ENCODE results near the gene COA6. TPM values are rescaled to one million over a fixed set of nuclear protein-coding genes. Genes with fewer than 3 reads are reported as not detected.

COA6 gene
- total RNA-seq, 3 donors from 2014 or later (not counting 1 experiment from before 2014, with no cell fraction given) = 8.9 to 11.8 (median 11.6) TPM

DNA sequence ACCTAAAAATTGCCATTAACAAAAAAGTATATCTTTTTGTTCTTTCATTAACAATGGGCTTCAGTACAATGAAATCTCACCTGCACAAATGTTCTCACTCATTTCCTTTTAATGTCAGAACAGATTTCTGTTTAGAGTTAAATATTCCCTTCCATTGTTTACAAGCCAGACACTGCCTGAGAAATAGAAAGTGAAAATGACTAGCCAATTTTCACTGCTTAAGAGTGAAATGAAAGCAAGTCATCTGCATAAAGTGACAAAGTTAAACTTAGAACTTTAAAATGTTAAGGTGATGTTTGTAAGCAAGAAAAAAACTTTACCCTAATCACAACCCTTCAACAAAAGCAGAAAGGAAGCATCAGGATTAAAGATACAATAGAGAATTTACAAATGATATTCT lies 27.5 kb downstream of the COA6 start:
- intact Hi-C loops (cut with micrococcal nuclease) = loop anchor here (1.0 kb wide), 1 partner anchor 27 kb away; the partner anchor contains the start of gene COA6
- Mint-ChIP-seq H3K9me3 (no peaks in the 10 kb centered on the region), H3K27ac (peak overlapping the region; percentile 87 to 91), H3K4me1 (peaks cover 33 to 44% of the 10 kb centered on the region in 2 donors), H3K27me3 (ENCODE audit: low read depth in 2 of 2) (no peaks in the 10 kb centered on the region), H3K4me3 (peak overlapping the region; percentile 86), H3K36me3 (peaks cover 6% of the 10 kb centered on the region)
- Histone ChIP-seq H3K4me1 (ENCODE audit: control insufficient read depth, insufficient read depth, low read length) (peaks cover 7% of the 10 kb centered on the region), H3K9me3 (ENCODE audit: control insufficient read depth, insufficient read depth, low read length) (no peaks in the 10 kb centered on the region), H3K4me3 (ENCODE audit: low read length) (peak overlapping the region; percentile 17), H3K36me3 (ENCODE audit: control insufficient read depth, insufficient read depth, low read length) (peaks cover 3% of the 10 kb centered on the region), H3K27ac (ENCODE audit: low read length) (peak overlapping the region; percentile 78), H3K27me3 (ENCODE audit: control insufficient read depth, insufficient read depth, low read length) (no peaks in the 10 kb centered on the region)
- DNase-seq = peak in 1 of 2 donors; percentile 57
- TF ChIP-seq CTCF (IDR thresholded peaks at IDR 0.05) = no peak
- peak; percentile 72 to 79 (median 78) for ATAC-seq

DNA sequence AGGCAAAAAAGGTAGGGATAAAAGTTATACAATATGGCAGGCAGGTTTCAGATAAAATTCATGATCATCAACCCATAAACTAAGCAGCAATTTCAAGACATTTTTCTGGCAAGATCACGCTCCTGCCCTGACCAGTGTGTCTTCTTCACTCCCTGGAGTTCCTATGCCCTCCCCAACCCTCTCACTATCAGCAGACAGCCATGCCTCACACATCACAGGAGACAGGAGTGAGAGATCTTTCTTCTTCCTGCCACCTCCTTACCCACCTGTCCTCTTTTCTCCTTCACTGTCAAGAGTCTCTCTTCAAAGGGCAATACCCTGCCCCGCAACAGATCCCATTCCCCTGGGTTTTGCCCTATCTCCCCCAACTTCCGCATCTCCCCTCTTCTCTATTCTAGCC lies 28.4 kb downstream of the COA6 start:
- H3K27me3 ChIP-seq (ENCODE audit: control insufficient read depth, insufficient read depth, low read length) = no peaks in the 10 kb centered on the region
- no peak for ATAC-seq
- Mint-ChIP-seq H3K36me3 (peaks cover 6% of the 10 kb centered on the region), H3K27ac (peak overlapping the region; percentile 87 to 91), H3K9me3 (no peaks in the 10 kb centered on the region), H3K27me3 (ENCODE audit: low read depth in 2 of 2) (no peaks in the 10 kb centered on the region), H3K4me1 (peaks cover 33 to 39% of the 10 kb centered on the region in 2 donors), H3K4me3 (peak overlapping the region; percentile 56)
- no peak for TF ChIP-seq CTCF (IDR thresholded peaks at IDR 0.05)
- peak overlapping the region; percentile 26 for H3K27ac ChIP-seq (ENCODE audit: low read length)
- H3K36me3 ChIP-seq (ENCODE audit: control insufficient read depth, insufficient read depth, low read length) = peaks cover 3% of the 10 kb centered on the region
- peak in 1 of 2 donors; percentile 33 for DNase-seq
- intact Hi-C loops (cut with micrococcal nuclease) = no loop called here
- no peak overlapping the region for H3K4me3 ChIP-seq (ENCODE audit: low read length)
- peaks cover 7% of the 10 kb centered on the region for H3K4me1 ChIP-seq (ENCODE audit: control insufficient read depth, insufficient read depth, low read length)
- 92% methylated on average over 3 of the region's 3 CpGs for whole genome bisulfite sequencing (ENCODE audit: insufficient coverage)
- H3K9me3 ChIP-seq (ENCODE audit: control insufficient read depth, insufficient read depth, low read length) = no peaks in the 10 kb centered on the region

- H3K27me3 Mint-ChIP-seq (ENCODE audit: low read depth in 2 of 2) = no peaks in the 10 kb centered on the region
- no peak overlapping the region for H3K4me3 ChIP-seq (ENCODE audit: low read length)
- intact Hi-C loops (cut with micrococcal nuclease) = no loop called here
- H3K27me3 ChIP-seq (ENCODE audit: control insufficient read depth, insufficient read depth, low read length) = no peaks in the 10 kb centered on the region
- H3K36me3 Mint-ChIP-seq = peaks cover 6% of the 10 kb centered on the region
- H3K4me1 ChIP-seq (ENCODE audit: control insufficient read depth, insufficient read depth, low read length) = peaks cover 7% of the 10 kb centered on the region
- H3K9me3 ChIP-seq (ENCODE audit: control insufficient read depth, insufficient read depth, low read length) = no peaks in the 10 kb centered on the region
- peaks cover 33 to 36% of the 10 kb centered on the region in 2 donors for H3K4me1 Mint-ChIP-seq
- no peak for ATAC-seq
- no peak for TF ChIP-seq CTCF (IDR thresholded peaks at IDR 0.05)
- H3K4me3 Mint-ChIP-seq = peak overlapping the region; percentile 10
- H3K27ac ChIP-seq (ENCODE audit: low read length) = no peak overlapping the region
- WGBS (ENCODE audit: insufficient coverage) = 85% methylated on average over 3 of the region's 3 CpGs
- H3K9me3 Mint-ChIP-seq = no peaks in the 10 kb centered on the region
- H3K36me3 ChIP-seq (ENCODE audit: control insufficient read depth, insufficient read depth, low read length) = peaks cover 3% of the 10 kb centered on the region
- H3K27ac Mint-ChIP-seq = peak overlapping the region; percentile 15 to 61
- no peak for DNase-seq
Measured at GRCh38 chr1:234402939-234403338, 29.7 kb downstream of the COA6 start.

DNA sequence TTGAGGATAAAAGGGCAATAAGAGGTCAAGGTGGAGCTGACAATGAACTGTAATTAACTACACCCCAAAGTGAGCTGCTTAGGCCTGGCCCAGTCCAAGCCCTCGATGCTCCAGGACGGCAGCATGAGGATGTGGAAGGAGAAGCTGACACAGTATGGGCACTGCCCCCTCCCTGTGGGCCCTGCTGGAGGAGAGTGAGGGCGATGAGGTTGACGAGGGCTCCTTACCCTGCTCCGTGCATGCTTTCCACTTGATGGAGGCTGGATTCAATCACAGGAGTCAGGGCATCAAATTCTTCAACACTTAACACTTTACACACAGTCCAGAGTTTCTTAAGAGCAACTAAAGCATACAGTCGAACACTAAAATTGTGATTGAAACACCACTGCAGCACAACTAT lies 32.4 kb downstream of the COA6 start:
- peaks cover 15% of the 10 kb centered on the region in 2 donors for H3K4me1 Mint-ChIP-seq
- H3K9me3 Mint-ChIP-seq = no peaks in the 10 kb centered on the region
- Histone ChIP-seq H3K4me1 (ENCODE audit: control insufficient read depth, insufficient read depth, low read length) (peaks cover 4% of the 10 kb centered on the region), H3K36me3 (ENCODE audit: control insufficient read depth, insufficient read depth, low read length) (peaks cover 16% of the 10 kb centered on the region), H3K4me3 (ENCODE audit: low read length) (no peak overlapping the region), H3K27ac (ENCODE audit: low read length) (no peak overlapping the region), H3K27me3 (ENCODE audit: control insufficient read depth, insufficient read depth, low read length) (no peaks in the 10 kb centered on the region), H3K9me3 (ENCODE audit: control insufficient read depth, insufficient read depth, low read length) (no peaks in the 10 kb centered on the region)
- TF ChIP-seq CTCF (IDR thresholded peaks at IDR 0.05) = no peak
- H3K27me3 Mint-ChIP-seq (ENCODE audit: low read depth in 2 of 2) = no peaks in the 10 kb centered on the region
- no peak overlapping the region for H3K4me3 Mint-ChIP-seq
- WGBS (ENCODE audit: insufficient coverage) = 94% methylated on average over 6 of the region's 6 CpGs
- intact Hi-C loops (cut with micrococcal nuclease) = no loop called here
- DNase-seq (peak in 1 of 2 donors; percentile 20), ATAC-seq (no peak)
- H3K27ac Mint-ChIP-seq = no peak overlapping the region
- peaks cover 6% of the 10 kb centered on the region for H3K36me3 Mint-ChIP-seq

Measured in natural killer cell (primary cell).